ENCODE measurements around the gene PRELP.

Gene PRELP

DNA sequence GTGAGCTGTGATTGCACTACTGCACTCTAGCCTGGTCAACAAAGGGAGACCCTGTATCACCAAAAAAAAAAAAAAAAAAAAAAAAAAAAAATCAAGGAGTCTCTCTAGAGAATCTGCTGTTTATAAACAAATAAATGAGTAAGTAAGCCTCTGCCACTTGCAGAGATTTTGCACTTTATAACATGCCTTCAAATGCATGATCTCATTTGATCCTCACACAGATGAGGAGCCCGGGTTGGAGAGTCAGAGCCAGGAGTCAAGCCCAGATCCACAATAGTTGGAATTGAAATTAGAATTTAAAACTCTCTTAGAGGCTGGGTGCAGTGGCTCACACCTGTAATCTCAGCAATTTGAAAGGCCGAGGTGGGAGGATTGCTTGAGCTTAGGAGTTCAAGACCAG, 4.0 kb downstream of the PRELP start:
- DNase-seq: no peak

DNA sequence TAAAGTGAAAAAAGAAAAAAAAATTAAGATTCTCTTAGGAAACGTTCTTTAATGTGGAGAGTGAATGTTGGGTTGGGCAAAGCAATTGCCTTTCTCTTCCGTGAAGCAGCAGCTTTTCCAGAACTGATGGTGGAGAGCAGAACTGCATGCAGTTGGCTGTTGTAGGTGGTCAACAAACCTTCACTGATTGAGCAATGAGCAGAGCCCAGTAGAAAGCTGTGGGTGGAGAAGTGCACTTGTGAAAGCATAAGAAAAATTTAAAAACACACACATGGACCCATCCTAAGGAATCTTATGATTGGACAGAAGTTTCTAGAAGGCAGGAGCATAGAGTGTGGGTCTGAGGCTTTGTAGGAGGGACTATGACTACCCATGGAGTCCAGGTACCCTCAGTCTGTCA, 4.5 kb downstream of the PRELP start:
- no peak for DNase-seq

DNA sequence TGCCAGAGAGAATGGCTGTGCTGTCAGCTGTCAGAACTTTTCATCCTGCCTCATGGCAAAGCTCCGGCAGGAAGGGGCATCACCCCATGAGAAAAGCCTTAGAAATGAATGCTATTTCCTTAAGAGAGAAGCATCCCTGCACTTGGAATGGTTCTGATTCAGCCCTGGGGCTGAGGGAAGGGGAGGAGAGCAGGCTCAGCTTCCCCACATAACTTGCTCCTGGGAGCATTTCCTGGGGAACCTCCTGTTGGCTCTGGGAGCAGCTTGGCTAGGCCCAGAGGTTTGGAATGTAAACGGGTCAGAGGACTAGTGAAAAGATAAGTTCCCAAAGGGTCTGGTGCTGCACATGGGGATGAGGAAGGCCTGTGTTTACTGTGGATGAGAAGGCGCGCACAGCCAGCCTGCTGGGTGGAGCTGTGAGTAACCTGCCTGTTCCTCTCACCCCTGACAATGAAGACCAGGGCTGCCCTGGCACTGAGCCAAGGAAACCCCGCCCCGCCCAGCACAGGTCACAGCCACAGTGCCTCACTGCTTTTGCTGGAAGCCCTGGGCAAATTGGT, 5.0 kb downstream of the PRELP start:
- DNase-seq: peak; percentile 32

- no peak for DNase-seq
Measured at GRCh38 chr1:203481196-203481595, 5.6 kb downstream of the PRELP start.

DNA sequence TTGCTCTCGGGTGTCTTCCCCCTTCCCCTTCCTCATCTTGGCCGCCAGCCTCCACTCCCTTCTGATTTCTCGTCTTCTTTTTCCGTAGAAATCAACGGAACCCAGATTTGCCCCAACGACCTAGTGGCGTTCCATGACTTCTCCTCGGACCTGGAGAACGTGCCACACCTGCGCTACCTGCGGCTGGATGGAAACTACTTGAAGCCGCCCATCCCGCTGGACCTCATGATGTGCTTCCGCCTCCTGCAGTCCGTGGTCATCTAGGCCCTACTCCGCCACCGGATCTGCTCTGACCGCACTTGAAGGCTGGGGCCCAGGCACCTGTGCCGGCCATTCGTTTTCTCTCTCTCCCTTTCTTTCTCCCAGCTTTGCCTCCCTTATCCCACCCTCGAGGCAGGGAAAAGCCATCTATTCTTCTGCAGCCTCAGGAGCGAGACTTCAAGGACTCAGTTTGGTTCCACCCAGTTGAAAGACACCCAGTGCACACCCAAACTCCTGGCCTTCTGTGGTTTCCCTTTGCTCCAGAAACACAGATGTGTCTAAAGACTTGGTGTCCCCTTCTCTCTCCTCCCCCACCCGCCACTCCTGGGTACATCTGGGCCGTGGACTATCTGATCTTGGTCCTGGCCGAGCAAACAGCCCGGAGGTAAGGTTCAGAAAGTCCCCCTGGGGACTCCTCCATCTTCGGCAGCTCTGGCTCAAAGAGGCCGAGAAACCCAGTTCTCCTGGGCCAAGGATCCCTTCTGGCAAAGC, 11.2 kb downstream of the PRELP start:
- DNase-seq: no peak

DNA sequence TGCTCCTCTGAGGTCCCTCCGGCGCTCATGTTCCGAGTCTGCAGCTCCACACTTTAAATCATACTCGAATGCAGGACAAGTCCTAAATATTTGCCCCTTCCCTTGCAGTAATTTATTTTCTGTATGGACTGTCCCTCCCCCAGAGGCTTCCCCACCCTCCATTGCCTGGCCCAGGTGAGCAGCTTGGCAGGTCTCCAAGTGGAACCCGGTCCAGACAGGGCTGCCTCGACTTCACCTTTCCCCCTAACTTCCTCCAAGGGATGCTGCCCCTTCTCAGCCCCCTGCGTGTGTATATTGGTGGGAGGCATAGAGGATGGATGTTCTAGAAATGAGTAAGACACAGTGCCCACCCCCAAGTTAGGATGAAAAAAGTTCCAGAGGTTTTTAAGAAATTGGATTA, 12.9 kb downstream of the PRELP start:
- DNase-seq: no peak

GRCh38 chr1:203490607-203491006, 15.0 kb downstream of the PRELP start:
- no peak for DNase-seq

- no peak for DNase-seq
Measured at GRCh38 chr1:203491664-203492063, 16.1 kb downstream of the PRELP start.

GRCh38 chr1:203492082-203492747, 16.6 kb downstream of the PRELP start:
- no peak for DNase-seq

- no peak for DNase-seq
Measured at GRCh38 chr1:203492748-203493130, 17.1 kb downstream of the PRELP start.

- no peak for DNase-seq
Measured at GRCh38 chr1:203493901-203494300, 18.3 kb downstream of the PRELP start, which contains the start of gene OPTC. OPTC (plus strand) TSS chr1:203494153; CDS start chr1:203496006, 1,853 bp downstream.

DNA sequence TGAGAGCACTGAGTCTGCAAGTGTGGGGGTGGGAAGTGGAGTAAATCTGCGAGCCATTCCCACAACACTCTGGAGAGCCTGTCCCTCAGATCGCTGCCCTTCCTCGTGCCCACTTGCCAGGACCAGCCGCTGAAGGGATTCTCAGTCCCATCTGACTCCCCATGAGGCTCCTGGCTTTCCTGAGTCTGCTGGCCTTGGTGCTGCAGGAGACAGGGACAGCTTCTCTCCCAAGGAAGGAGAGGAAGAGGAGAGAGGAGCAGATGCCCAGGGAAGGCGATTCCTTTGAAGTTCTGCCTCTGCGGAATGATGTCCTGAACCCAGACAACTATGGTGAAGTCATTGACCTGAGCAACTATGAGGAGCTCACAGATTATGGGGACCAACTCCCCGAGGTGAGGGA, 20.2 kb downstream of the PRELP start:
- DNase-seq: no peak

- DNase-seq: no peak
Measured at GRCh38 chr1:203497269-203497777, 21.7 kb downstream of the PRELP start.

DNA sequence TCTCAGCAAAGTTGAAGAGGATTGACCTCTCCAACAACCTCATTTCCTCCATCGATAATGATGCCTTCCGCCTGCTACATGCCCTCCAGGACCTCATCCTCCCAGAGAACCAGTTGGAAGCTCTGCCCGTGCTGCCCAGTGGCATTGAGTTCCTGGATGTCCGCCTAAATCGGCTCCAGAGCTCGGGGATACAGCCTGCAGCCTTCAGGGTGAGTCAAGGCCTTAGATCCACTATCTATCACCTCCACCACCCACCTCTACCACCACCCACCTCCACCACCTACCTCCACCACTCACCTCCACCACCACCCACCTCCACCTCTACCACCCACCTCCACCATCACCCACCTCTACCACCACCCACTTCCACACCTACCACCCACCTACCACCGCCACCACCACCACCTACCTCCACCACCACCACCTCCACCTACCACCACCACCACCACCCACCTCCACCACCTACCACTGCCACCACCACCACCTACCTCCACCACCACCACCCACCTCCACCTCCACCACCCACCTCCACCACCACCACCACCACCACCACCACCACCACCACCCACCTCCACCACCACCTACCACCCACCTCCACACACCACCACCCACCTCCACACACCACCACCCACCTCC, 24.2 kb downstream of the PRELP start:
- DNase-seq: no peak

- DNase-seq: no peak
Measured at GRCh38 chr1:203500279-203500678, 24.7 kb downstream of the PRELP start.

- DNase-seq: no peak
Measured at GRCh38 chr1:203503836-203504235, 28.2 kb downstream of the PRELP start.

- DNase-seq: peak; percentile 77
Measured at GRCh38 chr1:203504400-203505250, 29.0 kb downstream of the PRELP start.

- DNase-seq: no peak
Measured at GRCh38 chr1:203505526-203506204, 30.1 kb downstream of the PRELP start.

- DNase-seq: no peak
Measured at GRCh38 chr1:203506858-203507626, 31.4 kb downstream of the PRELP start.

GRCh38 chr1:203507759-203508158, 32.2 kb downstream of the PRELP start:
- no peak for DNase-seq

GRCh38 chr1:203508463-203509073, 33.0 kb downstream of the PRELP start:
- no peak for DNase-seq
